ENCODE data around the gene LHFPL3. TPM values are rescaled to one million over a fixed set of nuclear protein-coding genes. Genes with fewer than 3 reads are reported as not detected.
A peak's percentile ranks its signal among the peaks of the same experiment; 100 is the strongest.

Gene LHFPL3
- total and polyA plus RNA-seq, 2 of the 13 experiments (the other 11 are each of a cell fraction or from before 2014, with no cell fraction given) = not detected

- no peak overlapping the region for H3K27ac ChIP-seq (ENCODE audit: extremely low read length, insufficient read depth, low read length)
- 0% methylated on average over 3 of the region's 4 CpGs for whole genome bisulfite sequencing (ENCODE audit: low lambda C conversion rate)
- no peak overlapping the region for H3K4me3 ChIP-seq (replicated peaks in 1 of 3; ENCODE audit: insufficient read depth in 1 of 3, low read depth in 2 of 3, low read length in 3 of 3)
- no peak for FAIRE-seq
- H3K27me3 ChIP-seq (ENCODE audit: control insufficient read depth in 1 of 2, insufficient read depth in 2 of 2, low read length in 2 of 2) = peaks cover 0 to 11% of the 10 kb centered on the region in 2 experiments; a peak in 2 of 5 replicates
- POLR2A ChIA-PET = no interaction called here
- H3K36me3 ChIP-seq (replicated peaks in 1 of 2; ENCODE audit: control insufficient read depth in 1 of 2, insufficient read depth in 2 of 2, low read length in 2 of 2) = no peaks in the 10 kb centered on the region
- no peaks in the 10 kb centered on the region for H3K4me1 ChIP-seq (ENCODE audit: insufficient read depth, low read length)
- no peak overlapping the region for H3K9ac ChIP-seq (ENCODE audit: insufficient read depth, low read depth, low read length)
- BruUV-seq (replicated peaks) = no TSS peak
- intact Hi-C loops (cut with micrococcal nuclease; ENCODE audit: unreplicated experiment) = loop anchor here (5.0 kb wide), 1 partner anchor 518 kb away; no protein-coding TSS in a partner anchor
- no peak for DNase-seq (ENCODE audit: low spot score)
- ATAC-seq = no peak
- no peak overlapping the region for H2AFZ ChIP-seq (ENCODE audit: low read length)
- TF ChIP-seq MAFK (conservative IDR thresholded peaks at IDR 0.05 in 1 of 2, IDR thresholded peaks at IDR 0.05 in 1 of 2; ENCODE audit: low read length in 2 of 2) (peak in 1 of 2 experiments; percentile 16; a peak in 1 of 4 replicates), REL (CRISPR knock-in tag; conservative IDR thresholded peaks at IDR 0.05) (no peak), MAFF (IDR thresholded peaks at IDR 0.05; ENCODE audit: low read depth, low read length) (peak; percentile 44; the same call in 1 of the 2 replicates)
- 0 out of 2 replicates have a peak, but pooled peaks cover 6% of the 10 kb centered on the region for H3K9me3 ChIP-seq (ENCODE audit: low read length)
- CTCF ChIA-PET (ENCODE audit: low intra/inter-chr PET ratio, low total read pairs) = no interaction called here
- no peaks in the 10 kb centered on the region for H3K79me2 ChIP-seq (ENCODE audit: insufficient read depth, low read length)
- in situ Hi-C loops (cut with HindIII; ENCODE audit: extremely low pct_ligation_motif_present, low pct_unique_long_range_greater_than_20kb) = no loop called here
- no peak overlapping the region for H3K4me2 ChIP-seq (ENCODE audit: low read depth, low read length)
- H4K20me1 ChIP-seq (ENCODE audit: insufficient read depth, low read length) = no peaks in the 10 kb centered on the region
Observed at GRCh38 chr7:104859754-104860426, 531.5 kb downstream of the LHFPL3 start.

GRCh38 chr7:104861729-104862390 is 533.5 kb downstream of the LHFPL3 start:
- H3K4me2 ChIP-seq (ENCODE audit: low read depth, low read length) = no peak overlapping the region
- ChIA-PET POLR2A (no interaction called here), CTCF (ENCODE audit: low intra/inter-chr PET ratio, low total read pairs) (no interaction called here)
- no peak overlapping the region for H3K4me3 ChIP-seq (replicated peaks in 1 of 3; ENCODE audit: insufficient read depth in 1 of 3, low read depth in 2 of 3, low read length in 3 of 3)
- H3K79me2 ChIP-seq (ENCODE audit: insufficient read depth, low read length) = no peaks in the 10 kb centered on the region
- no peak overlapping the region for H3K27ac ChIP-seq (ENCODE audit: extremely low read length, insufficient read depth, low read length)
- H3K9me3 ChIP-seq (ENCODE audit: low read length) = 0 out of 2 replicates have a peak, but pooled peaks cover 6% of the 10 kb centered on the region
- no peak overlapping the region for H2AFZ ChIP-seq (ENCODE audit: low read length)
- intact Hi-C loops (cut with micrococcal nuclease; ENCODE audit: unreplicated experiment) = loop anchor here (5.0 kb wide), 1 partner anchor 520 kb away; no protein-coding TSS in a partner anchor
- H3K36me3 ChIP-seq (replicated peaks in 1 of 2; ENCODE audit: control insufficient read depth in 1 of 2, insufficient read depth in 2 of 2, low read length in 2 of 2) = no peaks in the 10 kb centered on the region
- H3K4me1 ChIP-seq (ENCODE audit: insufficient read depth, low read length) = no peaks in the 10 kb centered on the region
- 3% methylated on average over 4 of the region's 5 CpGs for WGBS (ENCODE audit: low lambda C conversion rate)
- H3K9ac ChIP-seq (ENCODE audit: insufficient read depth, low read depth, low read length) = no peak overlapping the region
- peaks cover 0 to 11% of the 10 kb centered on the region in 2 experiments; a peak in 2 of 5 replicates for H3K27me3 ChIP-seq (ENCODE audit: control insufficient read depth in 1 of 2, insufficient read depth in 2 of 2, low read length in 2 of 2)
- no peaks in the 10 kb centered on the region for H4K20me1 ChIP-seq (ENCODE audit: insufficient read depth, low read length)
- BruUV-seq (replicated peaks) = no TSS peak
- DNase-seq (ENCODE audit: low spot score) (no peak), ATAC-seq (no peak), FAIRE-seq (no peak)
- in situ Hi-C loops (cut with HindIII; ENCODE audit: extremely low pct_ligation_motif_present, low pct_unique_long_range_greater_than_20kb) = no loop called here
- no peak for TF ChIP-seq PLSCR1 (CRISPR knock-in tag; IDR thresholded peaks at IDR 0.05; ENCODE audit: borderline replicate concordance)
- TF ChIP-seq MYNN (CRISPR knock-in tag; IDR thresholded peaks at IDR 0.05; ENCODE audit: low read depth) = no peak
- TF ChIP-seq ZBTB38 (CRISPR knock-in tag; IDR thresholded peaks at IDR 0.05) = no peak
- TF ChIP-seq, protein P1, sequence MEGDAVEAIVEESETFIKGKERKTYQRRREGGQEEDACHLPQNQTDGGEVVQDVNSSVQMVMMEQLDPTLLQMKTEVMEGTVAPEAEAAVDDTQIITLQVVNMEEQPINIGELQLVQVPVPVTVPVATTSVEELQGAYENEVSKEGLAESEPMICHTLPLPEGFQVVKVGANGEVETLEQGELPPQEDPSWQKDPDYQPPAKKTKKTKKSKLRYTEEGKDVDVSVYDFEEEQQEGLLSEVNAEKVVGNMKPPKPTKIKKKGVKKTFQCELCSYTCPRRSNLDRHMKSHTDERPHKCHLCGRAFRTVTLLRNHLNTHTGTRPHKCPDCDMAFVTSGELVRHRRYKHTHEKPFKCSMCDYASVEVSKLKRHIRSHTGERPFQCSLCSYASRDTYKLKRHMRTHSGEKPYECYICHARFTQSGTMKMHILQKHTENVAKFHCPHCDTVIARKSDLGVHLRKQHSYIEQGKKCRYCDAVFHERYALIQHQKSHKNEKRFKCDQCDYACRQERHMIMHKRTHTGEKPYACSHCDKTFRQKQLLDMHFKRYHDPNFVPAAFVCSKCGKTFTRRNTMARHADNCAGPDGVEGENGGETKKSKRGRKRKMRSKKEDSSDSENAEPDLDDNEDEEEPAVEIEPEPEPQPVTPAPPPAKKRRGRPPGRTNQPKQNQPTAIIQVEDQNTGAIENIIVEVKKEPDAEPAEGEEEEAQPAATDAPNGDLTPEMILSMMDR (CRISPR knock-in tag; IDR thresholded peaks at IDR 0.05) = no peak
- no peak for TF ChIP-seq ELF4 (CRISPR knock-in tag; IDR thresholded peaks at IDR 0.05; ENCODE audit: borderline replicate concordance)
- TF ChIP-seq ZNF770 (CRISPR knock-in tag; IDR thresholded peaks at IDR 0.05) = no peak
- no peak for TF ChIP-seq SMAD3 (CRISPR knock-in tag; IDR thresholded peaks at IDR 0.05)
